Retinal pigment epithelial cell (primary cell): ENCODE measurements around the gene PHLPP2.

Experiments used
- DNase-seq: peaks from one replicate; pipeline ENCODE4 v3.0.0-alpha.2; 2010; ENCODE audit warnings: low read depth
- H3K4me3 ChIP-seq: 2 replicates; pipeline ENCODE4 v1.5.1; 2011; ENCODE audit warnings: mild to moderate bottlenecking, low read length, control low read depth, moderate library complexity
- CTCF ChIP-seq: conservative IDR thresholded peaks from 2 replicates; pipeline ENCODE4 v1.5.1; 2011; ENCODE audit warnings: low read depth, low read length, control low read depth, inconsistent platforms

The PHLPP2 gene

DNA sequence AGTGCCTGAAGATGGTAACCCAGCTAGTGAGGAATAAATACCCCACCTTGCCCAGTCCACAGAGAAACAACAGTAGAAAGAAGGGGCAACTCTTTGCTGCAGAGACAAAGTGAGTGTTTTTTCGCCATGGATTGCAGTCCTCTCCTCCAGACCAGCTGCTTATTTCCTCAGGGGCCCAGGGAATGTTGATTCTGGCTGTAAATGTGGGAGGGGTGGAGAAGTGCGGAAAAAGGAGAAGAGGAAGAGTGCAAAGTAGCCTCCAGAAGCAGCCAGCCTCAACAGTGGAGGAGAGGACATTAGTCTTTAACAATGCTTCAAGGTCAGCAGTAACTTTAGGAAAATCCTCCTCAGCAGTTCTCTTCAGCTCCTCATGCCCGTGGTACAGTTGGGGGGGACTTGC lies 8.1 kb upstream of the PHLPP2 start:
- H3K4me3 ChIP-seq: no peak overlapping the region
- TF ChIP-seq CTCF: no peak
- DNase-seq: no peak

DNA sequence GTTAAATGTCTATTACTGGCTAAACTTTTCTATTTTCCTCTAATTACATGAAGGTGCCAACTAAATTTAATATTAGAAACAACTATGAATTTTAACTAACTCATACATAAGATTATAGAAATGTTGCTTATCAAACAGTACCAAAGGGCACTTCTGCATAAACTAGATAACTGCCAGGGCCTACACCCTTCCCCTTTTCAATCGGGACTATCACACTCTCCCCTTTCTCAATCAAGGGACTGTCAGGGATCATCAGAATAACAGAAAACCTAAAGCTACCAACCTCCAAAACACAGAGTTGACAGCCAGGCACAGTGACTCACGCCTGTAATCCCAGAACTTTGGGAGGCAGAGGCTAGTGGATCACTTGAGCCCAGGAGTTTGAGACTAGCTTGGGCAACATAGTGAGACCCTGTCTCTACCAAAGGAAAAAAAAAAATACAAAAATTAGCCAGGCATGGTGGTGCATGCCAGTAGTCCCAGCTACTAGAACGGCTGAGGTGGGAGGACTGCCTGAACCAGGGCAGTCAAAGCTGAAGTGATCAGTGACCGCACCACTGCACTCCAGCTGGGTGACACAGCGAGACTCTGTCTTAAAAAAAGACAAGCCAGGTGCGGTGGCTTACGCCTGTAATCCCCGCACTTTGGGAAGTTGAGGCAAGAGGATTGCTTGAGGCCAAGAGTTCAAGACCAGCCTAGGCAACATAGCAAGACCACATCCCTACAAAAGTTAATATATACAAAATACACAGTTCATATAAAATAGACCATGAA lies 3.2 kb upstream of the PHLPP2 start:
- H3K4me3 ChIP-seq: no peak overlapping the region
- TF ChIP-seq CTCF: no peak
- no peak for DNase-seq

DNA sequence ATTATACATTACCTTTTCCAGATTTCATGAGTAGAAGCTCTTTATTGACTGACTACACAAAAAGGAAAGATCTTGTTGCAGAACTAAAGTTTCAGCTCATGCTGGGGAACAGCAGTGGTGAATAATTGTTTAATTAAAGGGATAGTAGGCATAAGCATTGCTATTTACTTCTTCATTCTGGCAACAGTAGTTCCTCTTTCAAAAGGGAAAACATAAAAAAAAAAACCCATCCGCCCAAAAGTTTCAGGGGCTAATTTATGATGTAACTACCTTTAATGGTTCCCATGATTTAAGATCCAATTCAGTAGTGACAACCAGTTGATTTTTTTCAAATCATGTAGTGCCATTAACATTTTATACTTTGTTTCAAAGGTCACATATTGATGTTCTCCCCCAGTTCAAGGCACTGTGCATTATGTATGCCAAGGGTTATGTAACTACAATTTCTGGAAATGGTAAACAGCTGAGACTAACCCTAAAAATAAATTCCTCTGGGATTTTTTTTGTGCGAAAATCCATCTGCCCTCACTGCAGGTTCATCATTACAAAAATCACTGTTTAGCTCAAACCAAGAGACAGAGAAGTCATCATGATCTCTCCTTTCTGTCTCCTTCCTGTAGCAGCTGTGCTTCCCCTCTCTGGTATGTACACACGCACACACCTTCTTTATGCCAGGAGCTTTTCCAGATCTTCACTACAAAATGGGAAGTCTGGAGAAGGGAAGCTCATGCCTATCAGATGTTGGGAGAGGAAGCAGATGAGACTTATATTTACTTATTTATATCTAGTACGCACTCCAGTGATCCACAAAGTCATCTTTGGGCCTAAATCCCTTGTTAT lies 2.2 kb upstream of the PHLPP2 start:
- TF ChIP-seq CTCF: no peak
- H3K4me3 ChIP-seq: no peak overlapping the region
- DNase-seq: no peak

- peak overlapping the region; percentile 89 for H3K4me3 ChIP-seq
- TF ChIP-seq CTCF: no peak
- DNase-seq: no peak
Measured at GRCh38 chr16:71723537-71724319, 773 bp downstream of the PHLPP2 start.

- H3K4me3 ChIP-seq: peak overlapping the region; percentile 89
- TF ChIP-seq CTCF: no peak
- no peak for DNase-seq
Measured at GRCh38 chr16:71722801-71723536, 1.5 kb downstream of the PHLPP2 start.

GRCh38 chr16:71721066-71721740 lies 3.3 kb downstream of the PHLPP2 start:
- no peak overlapping the region for H3K4me3 ChIP-seq
- no peak for TF ChIP-seq CTCF
- no peak for DNase-seq
